NCI-H146 treated with DMSO at 0.1 percent for 48 hours (cell line): ENCODE results near the gene PRDM2.

Experiments
- DNase-seq: peaks from one replicate; lab custom pipeline; 2025; ENCODE audit not compliant: unreplicated experiment; lab: John Stamatoyannopoulos, UW

Gene PRDM2

GRCh38 chr1:13790290-13791030 lies 90.5 kb downstream of the PRDM2 start:
- no peak for DNase-seq

GRCh38 chr1:13792419-13792818 lies 92.4 kb downstream of the PRDM2 start:
- no peak for DNase-seq

GRCh38 chr1:13793088-13793730 lies 93.2 kb downstream of the PRDM2 start:
- DNase-seq = no peak

GRCh38 chr1:13794231-13795187 lies 94.5 kb downstream of the PRDM2 start:
- DNase-seq = no peak

GRCh38 chr1:13797397-13797796 lies 97.4 kb downstream of the PRDM2 start:
- DNase-seq = no peak

GRCh38 chr1:13798120-13798519 lies 98.1 kb downstream of the PRDM2 start:
- no peak for DNase-seq

- DNase-seq = no peak
These were observed 99.7 kb downstream of the PRDM2 start for GRCh38 chr1:13799502-13800283.

- no peak for DNase-seq
These were observed 101.2 kb downstream of the PRDM2 start for GRCh38 chr1:13801232-13801631.

- no peak for DNase-seq
These were observed 101.9 kb downstream of the PRDM2 start for GRCh38 chr1:13801655-13802486.

GRCh38 chr1:13802782-13803545 lies 103.0 kb downstream of the PRDM2 start:
- DNase-seq = no peak

- no peak for DNase-seq
These were observed 103.7 kb downstream of the PRDM2 start for GRCh38 chr1:13803546-13804239.

GRCh38 chr1:13804240-13804633 lies 104.2 kb downstream of the PRDM2 start:
- no peak for DNase-seq

GRCh38 chr1:13805431-13805830 lies 105.4 kb downstream of the PRDM2 start:
- no peak for DNase-seq

- no peak for DNase-seq
These were observed 106.1 kb downstream of the PRDM2 start for GRCh38 chr1:13806108-13806507.

- no peak for DNase-seq
These were observed 107.2 kb downstream of the PRDM2 start for GRCh38 chr1:13807209-13807608.

GRCh38 chr1:13808729-13809131 lies 108.7 kb downstream of the PRDM2 start:
- no peak for DNase-seq

- DNase-seq = no peak
These were observed 109.6 kb downstream of the PRDM2 start for GRCh38 chr1:13809461-13810159.
